ENCODE results near the gene SLC2A9. TPM values are rescaled to one million over a fixed set of nuclear protein-coding genes. Genes with fewer than 3 reads are reported as not detected.
"Not testable (repeated sequence)": the region's sequence is repeated elsewhere in the genome, so short reads cannot be mapped to it uniquely, and the experiment has no call there.

The SLC2A9 gene
- total RNA-seq, 2 donors from 2014 or later, result 1.1 to 1.7 TPM

DNA sequence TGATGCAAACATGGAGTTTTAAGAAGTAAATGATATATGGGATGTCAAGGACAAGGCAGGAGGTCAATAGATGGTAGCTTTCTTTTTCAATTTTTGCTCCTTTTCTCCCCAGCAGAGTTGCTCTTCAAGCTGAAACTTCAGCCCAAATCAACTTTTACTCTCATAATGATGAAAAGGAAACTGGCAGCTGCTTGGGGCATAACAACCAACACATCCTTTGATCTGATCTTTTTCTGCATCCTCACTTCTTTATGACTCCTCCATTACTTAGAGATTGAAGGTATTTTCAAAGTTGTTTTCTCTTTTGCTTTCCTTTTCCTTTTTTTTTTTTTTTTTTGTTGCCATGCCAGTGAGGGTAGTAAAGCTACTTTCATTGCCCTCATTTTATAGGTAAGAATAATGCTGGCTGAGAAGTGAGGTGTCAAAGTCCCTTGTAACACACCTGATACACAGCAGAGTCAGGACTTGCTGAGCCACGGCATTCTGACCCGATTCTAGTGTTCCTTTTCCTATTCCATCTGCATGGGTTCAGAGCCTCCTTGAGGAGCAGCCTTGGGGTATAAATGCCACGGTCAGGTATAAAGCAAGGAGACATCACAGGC is 26.9 kb downstream of the SLC2A9 start:
- H3K9me3 Mint-ChIP-seq, result no peaks in the 10 kb centered on the region
- H3K27ac Mint-ChIP-seq, result peak overlapping the region; percentile 52
- ATAC-seq (replicated peaks in 1 of 2), result peak; percentile 91 to 92
- DNase-seq, result no peak
- H3K27me3 Mint-ChIP-seq (ENCODE audit: low read depth), result no peaks in the 10 kb centered on the region
- peaks cover 39% of the 10 kb centered on the region for H3K4me1 Mint-ChIP-seq (ENCODE audit: low read depth)
- H3K36me3 Mint-ChIP-seq (ENCODE audit: insufficient read depth in 2 of 2), result peaks cover 2 to 3% of the 10 kb centered on the region in 2 donors
- peak overlapping the region; percentile 1 to 44 for H3K4me3 Mint-ChIP-seq

DNA sequence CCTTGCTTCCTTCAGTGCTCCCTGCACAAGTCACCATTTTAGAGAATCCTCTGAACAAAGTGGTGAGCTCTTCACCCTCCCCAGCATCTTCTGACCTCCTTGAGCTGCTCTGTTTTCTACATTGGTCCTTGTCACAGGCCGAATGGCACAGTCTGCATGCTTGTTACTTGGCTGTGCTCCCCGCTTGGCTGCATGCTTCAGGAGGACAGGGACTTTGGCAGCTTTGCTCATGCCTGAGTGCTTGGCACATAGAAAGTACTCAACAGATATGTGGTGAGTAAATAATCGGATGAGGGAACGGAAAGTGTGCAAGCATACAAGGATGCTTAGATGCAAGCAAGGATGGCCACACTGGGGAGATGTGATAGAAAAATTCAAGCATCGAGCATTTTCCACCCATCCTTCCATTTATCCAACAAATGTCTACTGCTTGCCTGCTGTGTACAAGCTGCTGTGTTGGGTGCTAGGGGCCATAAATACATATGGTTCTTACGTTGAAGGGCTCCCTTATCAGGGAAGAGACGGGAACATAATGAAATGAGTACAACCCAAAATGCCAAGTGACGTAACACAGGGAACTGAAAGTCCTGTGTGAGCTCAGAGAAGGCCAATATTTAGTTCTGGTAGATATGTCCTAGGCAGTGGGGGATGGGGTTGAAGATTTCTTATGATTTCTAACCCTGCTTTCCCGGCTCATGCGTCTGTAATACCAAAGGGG is 31.2 kb downstream of the SLC2A9 start:
- H3K4me3 Mint-ChIP-seq, result no peak overlapping the region
- ATAC-seq (replicated peaks in 1 of 2), result no peak
- H3K36me3 Mint-ChIP-seq (ENCODE audit: insufficient read depth in 2 of 2), result peaks cover 0 to 3% of the 10 kb centered on the region in 2 donors
- H3K4me1 Mint-ChIP-seq (ENCODE audit: low read depth), result peaks cover 19% of the 10 kb centered on the region
- no peaks in the 10 kb centered on the region for H3K9me3 Mint-ChIP-seq
- no peaks in the 10 kb centered on the region for H3K27me3 Mint-ChIP-seq (ENCODE audit: low read depth)
- no peak for DNase-seq
- no peak overlapping the region for H3K27ac Mint-ChIP-seq

DNA sequence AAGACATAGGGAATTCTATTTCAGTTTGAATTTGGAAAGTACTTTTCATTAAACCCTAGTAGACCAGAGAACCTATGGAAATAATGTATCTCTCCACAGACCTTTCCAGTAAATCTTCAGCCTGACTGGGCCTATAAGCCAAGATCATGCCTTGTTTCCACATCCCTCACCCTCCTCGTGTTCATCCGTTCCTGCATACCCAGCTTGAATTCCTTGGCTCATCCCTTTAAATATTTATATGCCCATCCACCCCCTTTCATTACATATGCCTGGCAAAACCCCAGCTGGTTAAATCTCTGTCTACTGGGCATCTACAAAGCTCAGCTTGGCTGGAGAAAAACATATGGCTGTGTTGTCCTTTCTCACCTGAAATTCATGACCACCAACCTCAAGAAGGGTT is 32.4 kb downstream of the SLC2A9 start:
- no peak for DNase-seq
- ATAC-seq (replicated peaks in 1 of 2), result no peak
- no peaks in the 10 kb centered on the region for H3K27me3 Mint-ChIP-seq (ENCODE audit: low read depth)
- no peak overlapping the region for H3K27ac Mint-ChIP-seq
- H3K36me3 Mint-ChIP-seq (ENCODE audit: insufficient read depth in 2 of 2), result peaks cover 0 to 3% of the 10 kb centered on the region in 2 donors
- H3K4me3 Mint-ChIP-seq, result no peak overlapping the region
- H3K9me3 Mint-ChIP-seq, result no peaks in the 10 kb centered on the region
- peaks cover 7% of the 10 kb centered on the region for H3K4me1 Mint-ChIP-seq (ENCODE audit: low read depth)

DNA sequence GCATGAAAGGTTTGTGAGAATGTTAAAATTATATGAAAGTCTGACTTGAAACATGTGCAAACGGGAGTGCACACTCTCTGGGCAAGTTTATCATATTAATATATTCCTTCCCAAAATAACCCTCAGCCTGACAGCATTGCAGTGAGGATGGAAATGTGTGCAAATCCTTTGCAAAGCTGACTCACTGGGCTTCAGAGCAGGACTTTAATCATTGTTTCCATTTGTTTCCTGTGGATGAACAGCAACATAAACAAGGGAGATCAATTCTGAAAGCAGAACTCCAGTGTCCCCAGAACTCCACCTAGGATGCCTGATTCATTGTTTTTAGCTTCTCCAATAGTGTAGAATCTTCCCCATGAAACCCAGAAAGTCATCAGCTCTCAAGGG is 32.9 kb downstream of the SLC2A9 start:
- ATAC-seq (replicated peaks in 1 of 2) (no peak), DNase-seq (no peak)
- no peaks in the 10 kb centered on the region for H3K9me3 Mint-ChIP-seq
- H3K4me1 Mint-ChIP-seq (ENCODE audit: low read depth), result peaks cover 2% of the 10 kb centered on the region
- H3K27ac Mint-ChIP-seq, result no peak overlapping the region
- H3K27me3 Mint-ChIP-seq (ENCODE audit: low read depth), result no peaks in the 10 kb centered on the region
- peaks cover 0 to 3% of the 10 kb centered on the region in 2 donors for H3K36me3 Mint-ChIP-seq (ENCODE audit: insufficient read depth in 2 of 2)
- H3K4me3 Mint-ChIP-seq, result no peak overlapping the region

DNA sequence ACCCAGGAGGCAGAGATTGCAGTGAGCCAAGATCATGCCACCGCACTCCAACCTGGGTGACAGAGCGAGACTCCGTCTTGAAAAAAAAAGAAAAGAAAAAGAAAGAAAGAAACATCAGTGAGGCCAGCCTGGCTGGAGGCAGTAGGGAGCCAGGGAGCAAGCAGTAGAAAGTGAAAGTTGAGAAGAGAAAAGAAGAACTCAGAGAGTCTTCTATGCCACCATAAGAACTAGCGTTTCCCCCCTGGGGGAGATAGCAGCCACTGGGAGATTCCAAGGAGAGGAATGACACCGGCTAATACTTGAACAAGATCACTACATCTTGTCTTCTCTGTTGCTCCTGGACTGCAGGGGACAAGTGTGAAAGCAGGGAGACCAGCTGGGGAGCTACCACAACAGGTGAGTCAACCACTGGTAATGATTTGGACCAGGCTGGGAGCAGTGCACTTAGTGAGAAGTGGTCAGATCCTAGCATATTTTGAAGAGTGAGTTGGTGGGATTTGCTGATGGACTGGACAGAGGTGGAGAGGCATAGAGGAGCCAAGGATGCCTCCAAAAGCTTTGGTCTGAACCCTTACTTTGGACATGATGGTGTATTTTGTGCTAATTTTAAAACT is 33.4 kb downstream of the SLC2A9 start:
- Mint-ChIP-seq H3K27ac (no peak overlapping the region), H3K9me3 (no peaks in the 10 kb centered on the region), H3K27me3 (ENCODE audit: low read depth) (no peaks in the 10 kb centered on the region), H3K36me3 (ENCODE audit: insufficient read depth in 2 of 2) (no peaks in the 10 kb centered on the region), H3K4me3 (no peak overlapping the region), H3K4me1 (ENCODE audit: low read depth) (no peaks in the 10 kb centered on the region)
- no peak for DNase-seq
- ATAC-seq (replicated peaks in 1 of 2), result no peak

DNA sequence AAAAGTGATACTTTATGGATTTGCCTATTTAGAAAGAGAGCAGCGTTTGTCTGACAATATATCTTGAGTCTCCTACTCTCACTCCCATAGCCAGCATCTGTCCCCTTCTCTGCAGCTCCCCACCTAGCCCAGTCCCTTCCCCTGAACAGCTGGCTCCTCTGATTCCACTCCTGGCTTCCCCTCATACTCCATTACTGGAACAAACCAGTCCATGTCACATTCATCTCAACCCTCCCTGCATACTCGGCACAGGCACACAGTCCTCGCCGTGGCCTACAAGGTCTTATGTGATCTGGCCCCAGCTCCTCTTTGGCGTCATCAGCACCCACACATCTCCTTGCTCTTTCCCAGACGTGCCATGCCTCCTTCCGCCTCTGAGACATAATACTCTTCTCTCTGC is 36.7 kb downstream of the SLC2A9 start:
- no peaks in the 10 kb centered on the region for H3K27me3 Mint-ChIP-seq (ENCODE audit: low read depth)
- H3K27ac Mint-ChIP-seq, result no peak overlapping the region
- no peaks in the 10 kb centered on the region for H3K4me1 Mint-ChIP-seq (ENCODE audit: low read depth)
- DNase-seq, result no peak
- no peak overlapping the region for H3K4me3 Mint-ChIP-seq
- no peak for ATAC-seq (replicated peaks in 1 of 2)
- H3K9me3 Mint-ChIP-seq, result peaks cover 4 to 5% of the 10 kb centered on the region in 2 donors
- H3K36me3 Mint-ChIP-seq (ENCODE audit: insufficient read depth in 2 of 2), result peaks cover 0 to 5% of the 10 kb centered on the region in 2 donors

DNA sequence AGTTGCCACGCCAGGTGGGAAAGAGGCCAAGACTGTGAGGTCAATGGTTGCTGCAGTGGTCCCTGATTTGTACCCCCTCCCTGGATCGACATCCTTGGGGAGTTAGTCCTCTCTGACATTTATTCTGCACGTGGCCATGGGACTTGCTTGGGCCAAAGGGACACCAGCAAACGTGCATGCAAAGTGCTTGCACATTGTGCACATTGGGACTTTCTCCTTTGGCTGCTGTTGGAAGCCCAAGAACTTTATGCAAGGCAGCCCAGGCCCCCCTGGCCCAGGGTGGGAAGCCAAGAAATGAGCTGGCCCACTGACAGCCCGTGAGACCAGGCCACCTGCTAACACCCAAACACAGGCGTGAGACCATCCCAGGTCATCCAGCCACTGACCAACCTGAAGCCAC is 38.1 kb downstream of the SLC2A9 start:
- H3K4me3 Mint-ChIP-seq, result no peak overlapping the region
- no peaks in the 10 kb centered on the region for H3K4me1 Mint-ChIP-seq (ENCODE audit: low read depth)
- no peak for ATAC-seq (replicated peaks in 1 of 2)
- no peaks in the 10 kb centered on the region for H3K27me3 Mint-ChIP-seq (ENCODE audit: low read depth)
- peaks cover 4 to 5% of the 10 kb centered on the region in 2 donors for H3K9me3 Mint-ChIP-seq
- H3K27ac Mint-ChIP-seq, result no peak overlapping the region
- no peak for DNase-seq
- H3K36me3 Mint-ChIP-seq (ENCODE audit: insufficient read depth in 2 of 2), result peaks cover 0 to 5% of the 10 kb centered on the region in 2 donors

DNA sequence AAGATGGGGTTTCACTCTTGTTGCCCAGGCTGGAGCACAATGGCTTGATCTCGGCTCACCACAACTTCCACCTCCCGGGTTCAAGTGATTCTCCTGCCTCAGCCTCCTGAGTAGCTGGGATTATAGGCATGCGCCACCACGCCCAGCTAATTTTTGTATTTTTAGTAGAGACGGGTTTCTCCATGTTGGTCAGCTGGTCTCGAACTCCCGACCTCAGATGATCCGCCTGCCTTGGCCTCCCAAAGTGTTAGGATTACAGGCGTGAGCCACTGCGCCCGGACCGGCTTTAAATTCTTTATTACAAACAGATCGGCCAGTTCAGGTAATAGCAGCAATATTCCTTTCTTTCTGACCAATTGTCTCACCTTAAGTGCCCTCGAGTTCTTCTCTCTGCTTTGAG is 39.4 kb downstream of the SLC2A9 start:
- not testable (repeated sequence) for H3K4me1 Mint-ChIP-seq (ENCODE audit: low read depth); DNase-seq; ATAC-seq (replicated peaks in 1 of 2); H3K9me3 Mint-ChIP-seq; H3K27me3 Mint-ChIP-seq (ENCODE audit: low read depth); H3K36me3 Mint-ChIP-seq (ENCODE audit: insufficient read depth in 2 of 2); H3K4me3 Mint-ChIP-seq; H3K27ac Mint-ChIP-seq

DNA sequence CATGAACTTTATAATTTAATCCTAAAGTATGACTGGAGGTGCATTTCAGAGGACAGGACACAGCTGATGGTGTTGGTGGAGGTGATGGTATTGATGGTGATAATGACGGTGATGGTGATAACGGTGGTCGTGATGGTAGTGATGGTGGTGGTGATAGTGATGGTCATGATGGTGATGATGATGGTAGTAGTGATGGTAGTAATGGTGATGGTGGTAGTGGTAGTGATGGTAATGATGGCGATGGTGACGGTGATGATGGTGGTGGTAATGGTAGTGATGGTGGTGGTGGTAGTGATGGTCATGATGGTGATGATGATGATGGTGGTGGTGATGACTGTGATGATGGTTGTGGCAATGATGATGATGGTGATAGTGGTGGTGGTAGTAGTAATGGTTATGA is 40.4 kb downstream of the SLC2A9 start:
- DNase-seq (no peak), ATAC-seq (replicated peaks in 1 of 2) (no peak)
- Mint-ChIP-seq H3K4me1 (ENCODE audit: low read depth) (no peaks in the 10 kb centered on the region), H3K4me3 (no peak overlapping the region), H3K27me3 (ENCODE audit: low read depth) (no peaks in the 10 kb centered on the region), H3K27ac (no peak overlapping the region), H3K36me3 (ENCODE audit: insufficient read depth in 2 of 2) (peaks cover 0 to 5% of the 10 kb centered on the region in 2 donors), H3K9me3 (peaks cover 4 to 5% of the 10 kb centered on the region in 2 donors)

DNA sequence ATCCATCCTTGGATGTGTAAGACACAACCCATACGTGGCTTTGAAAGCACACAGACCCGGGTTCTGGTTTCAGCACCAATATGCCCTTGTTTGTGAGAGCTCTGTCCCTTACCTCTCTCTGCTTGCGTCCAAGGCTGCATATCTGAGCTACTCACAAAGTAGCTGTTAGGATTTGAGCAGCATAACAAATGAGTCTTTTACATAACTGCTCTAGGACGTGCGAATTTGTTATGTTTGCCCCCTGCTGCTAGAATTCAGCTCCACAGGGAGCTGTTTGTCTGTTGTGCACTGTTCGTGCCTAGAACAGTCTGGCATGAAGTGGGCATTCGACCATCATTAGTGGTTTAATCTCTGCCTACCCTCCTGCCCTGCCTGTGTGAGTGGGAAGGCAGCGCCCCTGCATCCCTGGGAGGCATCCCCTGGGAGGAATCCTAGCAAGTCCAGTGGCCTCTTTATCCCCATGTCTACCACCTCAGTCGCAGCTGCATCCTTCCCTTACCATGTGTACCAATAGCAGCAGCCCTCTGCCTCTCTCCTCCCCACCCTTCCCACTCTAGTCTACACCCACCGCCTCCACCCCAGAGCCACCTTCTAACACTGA is 42.1 kb downstream of the SLC2A9 start:
- peaks cover 4 to 5% of the 10 kb centered on the region in 2 donors for H3K9me3 Mint-ChIP-seq
- no peak overlapping the region for H3K27ac Mint-ChIP-seq
- H3K4me1 Mint-ChIP-seq (ENCODE audit: low read depth), result no peaks in the 10 kb centered on the region
- no peaks in the 10 kb centered on the region for H3K27me3 Mint-ChIP-seq (ENCODE audit: low read depth)
- H3K4me3 Mint-ChIP-seq, result no peak overlapping the region
- ATAC-seq (replicated peaks in 1 of 2) (no peak), DNase-seq (no peak)
- peaks cover 0 to 5% of the 10 kb centered on the region in 2 donors for H3K36me3 Mint-ChIP-seq (ENCODE audit: insufficient read depth in 2 of 2)

DNA sequence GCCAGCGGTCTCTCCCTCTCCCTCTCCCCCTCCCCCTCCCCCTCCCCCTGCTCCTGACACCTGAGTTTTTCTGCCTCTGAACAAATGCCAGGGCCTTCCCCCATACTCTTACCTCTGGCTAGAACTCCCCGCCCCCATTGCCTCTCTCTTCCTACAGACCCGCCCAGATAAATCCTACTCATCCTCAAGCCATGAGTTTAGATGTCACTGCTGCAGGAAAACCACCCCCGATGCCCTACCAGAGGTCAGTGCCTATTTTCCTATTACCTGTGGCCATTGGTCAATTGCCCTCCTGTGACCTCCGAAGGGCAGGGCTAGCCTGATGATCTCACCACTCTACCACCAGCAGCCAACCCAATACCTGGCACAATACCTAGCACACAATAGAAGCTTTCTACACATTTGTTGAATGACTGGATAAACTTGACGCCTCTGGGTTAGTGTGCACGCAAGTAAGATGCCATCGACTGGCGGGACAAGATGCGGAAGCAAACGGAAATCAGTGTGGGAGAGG is 43.7 kb downstream of the SLC2A9 start:
- no peak for DNase-seq
- no peaks in the 10 kb centered on the region for H3K27me3 Mint-ChIP-seq (ENCODE audit: low read depth)
- H3K4me3 Mint-ChIP-seq, result no peak overlapping the region
- peaks cover 7 to 8% of the 10 kb centered on the region in 2 donors for H3K36me3 Mint-ChIP-seq (ENCODE audit: insufficient read depth in 2 of 2)
- no peaks in the 10 kb centered on the region for H3K4me1 Mint-ChIP-seq (ENCODE audit: low read depth)
- H3K27ac Mint-ChIP-seq, result no peak overlapping the region
- peaks cover 11% of the 10 kb centered on the region in 2 donors for H3K9me3 Mint-ChIP-seq
- ATAC-seq (replicated peaks in 1 of 2), result no peak

DNA sequence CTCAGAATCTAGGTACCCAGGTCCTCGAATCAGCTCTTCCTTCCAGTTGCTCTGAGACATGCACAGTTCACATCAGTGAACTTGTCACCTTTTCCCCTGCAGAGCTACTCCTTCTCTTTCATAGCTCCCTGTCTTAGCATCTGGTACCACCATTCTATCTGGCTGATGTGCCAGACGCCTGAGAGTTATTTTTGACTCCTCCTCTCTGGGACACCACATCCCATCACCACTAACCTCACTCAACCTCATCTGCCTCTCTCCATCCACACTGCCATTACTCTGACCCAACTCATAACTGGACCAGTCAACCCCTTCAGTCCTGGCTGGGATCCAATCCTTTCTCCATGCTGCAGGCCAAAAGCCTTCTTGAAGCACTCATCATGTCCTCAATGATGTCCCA is 44.5 kb downstream of the SLC2A9 start:
- Mint-ChIP-seq H3K9me3 (peaks cover 11 to 13% of the 10 kb centered on the region in 2 donors), H3K27ac (no peak overlapping the region), H3K4me1 (ENCODE audit: low read depth) (no peaks in the 10 kb centered on the region), H3K4me3 (no peak overlapping the region), H3K36me3 (ENCODE audit: insufficient read depth in 2 of 2) (peaks cover 9 to 10% of the 10 kb centered on the region in 2 donors), H3K27me3 (ENCODE audit: low read depth) (no peaks in the 10 kb centered on the region)
- peak in 1 of 2 donors; percentile 19 for ATAC-seq (replicated peaks in 1 of 2)
- no peak for DNase-seq

DNA sequence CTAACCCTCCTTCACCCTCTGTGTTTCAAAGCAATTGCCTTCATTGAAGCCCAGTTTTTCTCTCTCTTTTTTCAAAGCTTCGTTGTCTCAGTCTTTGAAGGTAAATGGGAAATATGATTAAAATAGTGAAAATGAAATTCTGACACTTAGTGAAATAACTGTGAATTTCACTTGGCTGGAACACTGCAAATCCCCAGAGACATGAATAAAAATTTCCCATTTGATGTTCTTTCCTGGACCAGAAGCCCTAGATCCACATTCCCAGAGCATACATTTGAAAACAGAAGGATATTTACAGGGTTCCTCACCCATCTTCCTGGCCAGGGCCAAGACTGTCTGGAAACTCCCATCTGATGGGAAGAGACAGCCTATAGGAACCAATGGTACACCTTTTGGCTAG is 45.0 kb downstream of the SLC2A9 start:
- DNase-seq (no peak), ATAC-seq (replicated peaks in 1 of 2) (no peak)
- Mint-ChIP-seq H3K9me3 (peaks cover 11 to 13% of the 10 kb centered on the region in 2 donors), H3K4me3 (no peak overlapping the region), H3K27me3 (ENCODE audit: low read depth) (no peaks in the 10 kb centered on the region), H3K4me1 (ENCODE audit: low read depth) (no peaks in the 10 kb centered on the region), H3K27ac (no peak overlapping the region), H3K36me3 (ENCODE audit: insufficient read depth in 2 of 2) (peaks cover 9 to 11% of the 10 kb centered on the region in 2 donors)

Data from activated T-cell treated with anti-CD3 and anti-CD28 coated beads, Interleukin-2, amount 50 U/mL, for 72 hours (primary cell).